Measurements from ENCODE around the gene CIC. TPM values are rescaled to one million over a fixed set of nuclear protein-coding genes. Genes with fewer than 3 reads are reported as not detected.

CIC gene
- polyA plus RNA-seq, 2 of the 4 experiments (the other 2 are of a cell fraction), result 7.2 to 56.4 TPM

DNA sequence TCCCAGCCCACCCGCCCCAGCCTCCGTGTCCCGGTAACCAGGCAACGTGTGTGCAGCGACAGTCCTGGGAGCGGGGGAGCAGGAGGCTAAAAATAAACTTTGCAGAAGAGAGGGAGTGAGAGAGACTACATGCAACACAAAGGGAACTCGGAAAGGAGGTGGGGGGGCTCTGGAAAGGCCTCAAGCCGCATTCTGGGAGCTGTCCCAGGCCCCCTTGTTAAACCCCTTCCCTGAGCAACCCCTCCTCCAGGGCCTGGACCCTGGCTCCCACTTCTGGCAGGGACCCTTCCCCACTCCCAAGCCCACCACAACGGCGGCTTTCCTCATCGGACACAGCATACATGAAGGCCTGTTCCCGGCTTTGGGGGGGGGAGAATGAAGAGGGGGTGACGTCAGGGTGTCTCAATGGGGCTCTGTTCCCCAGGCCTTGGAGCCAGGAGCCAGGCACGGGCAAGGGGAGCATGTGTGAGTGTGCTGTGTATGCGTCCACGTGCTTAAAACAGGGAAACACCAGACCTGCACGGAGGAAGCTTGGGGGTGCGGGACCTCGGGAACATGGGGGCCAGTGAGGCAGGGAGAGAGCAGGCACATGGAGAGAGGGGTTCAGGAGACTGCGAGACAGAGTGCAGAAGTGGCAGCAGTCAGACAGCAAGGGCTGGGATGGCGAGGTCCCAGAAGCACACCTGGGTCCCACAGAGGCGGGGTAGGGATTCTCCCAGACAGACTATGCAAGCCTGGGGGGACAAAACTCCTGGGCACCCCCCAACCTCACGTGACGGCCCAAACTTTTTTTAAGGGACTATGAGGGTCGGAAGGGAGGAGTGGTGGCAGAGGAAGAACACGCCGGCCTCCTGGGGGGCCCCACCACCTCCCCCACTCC is 16.4 kb upstream of the CIC start:
- DNase-seq (ENCODE audit: low read depth in 1 of 2, low spot score in 1 of 2) (peak; percentile 52 to 59), FAIRE-seq (peak; percentile 46), ATAC-seq (0 out of 6 replicates have a peak, but pooled peaks of 1 of the 2 experiments have one; percentile 0)
- Histone ChIP-seq H3K4me3 (peak overlapping the region; percentile 94), H3K27ac (peak overlapping the region; percentile 94 to 96), H3K9me3 (no peaks in the 10 kb centered on the region), H3K4me1 (peaks cover 60% of the 10 kb centered on the region), H3K4me2 (peak overlapping the region; percentile 92)
- CTCF ChIA-PET, result interaction anchor here (0.9 to 21.7 kb wide), 9 partner anchors 8 to 144 kb away, joined by 3 to 616 read pairs (median 4); partner anchors contain the start of genes CIC, PAFAH1B3, POU2F2 and PRR19
- POLR2A ChIA-PET, result interaction anchor here (3.4 kb wide), 1 partner anchor 10 kb away, joined by 28 read pairs; the partner anchor contains the start of gene GSK3A
- 14% methylated on average over 26 of the region's 27 CpGs for WGBS (ENCODE audit: missing lambda C conversion rate)
- TF ChIP-seq HOXA7 (CRISPR knock-in tag; IDR thresholded peaks at IDR 0.05) (no peak), CBX2 (IDR thresholded peaks at IDR 0.05; ENCODE audit: borderline replicate concordance, low read depth) (no peak), SREBF2 (IDR thresholded peaks at IDR 0.05) (no peak), CBX8 (IDR thresholded peaks at IDR 0.05) (no peak), KDM1A (IDR thresholded peaks at IDR 0.05; ENCODE audit: low read depth) (no peak), BHLHE40 (IDR thresholded peaks at IDR 0.05; ENCODE audit: low read depth, low read length) (0 out of 2 replicates have a peak, but pooled peaks have one; percentile 46), POLR2AphosphoS2 (conservative IDR thresholded peaks at IDR 0.05; ENCODE audit: low read length) (peak; percentile 75; the same call in 1 of the 2 replicates), SMC3 (IDR thresholded peaks at IDR 0.05) (no peak), EHF (CRISPR knock-in tag; IDR thresholded peaks at IDR 0.05) (no peak), ZFP36 (IDR thresholded peaks at IDR 0.05; ENCODE audit: borderline replicate concordance, partially characterized antibody) (no peak), NR3C1 (IDR thresholded peaks at IDR 0.05) (no peak), ZNF302 (CRISPR knock-in tag; IDR thresholded peaks at IDR 0.05) (no peak), TFCP2L1 (CRISPR knock-in tag; IDR thresholded peaks at IDR 0.05) (no peak), RAD21 (conservative IDR thresholded peaks at IDR 0.05 in 1 of 2, IDR thresholded peaks at IDR 0.05 in 1 of 2) (no peak), NFE2L2 (conservative IDR thresholded peaks at IDR 0.05; ENCODE audit: low read length) (no peak), RNF2 (IDR thresholded peaks at IDR 0.05; ENCODE audit: borderline replicate concordance, low read depth) (no peak), HDAC2 (IDR thresholded peaks at IDR 0.05) (no peak), PHF8 (IDR thresholded peaks at IDR 0.05; ENCODE audit: borderline replicate concordance, low read depth) (no peak), ESRRA (IDR thresholded peaks at IDR 0.05; ENCODE audit: borderline replicate concordance, low read length) (no peak), MAZ (IDR thresholded peaks at IDR 0.05; ENCODE audit: borderline replicate concordance, low read depth, low read length) (no peak), GATA3 (IDR thresholded peaks at IDR 0.05; ENCODE audit: borderline replicate concordance) (no peak), HOXB5 (CRISPR knock-in tag; IDR thresholded peaks at IDR 0.05) (no peak), TP53 (CRISPR knock-in tag; IDR thresholded peaks at IDR 0.05) (0 out of 2 replicates have a peak, but pooled peaks have one; percentile 10), RFX5 (IDR thresholded peaks at IDR 0.05) (no peak), HOXB13 (CRISPR knock-in tag; IDR thresholded peaks at IDR 0.05; ENCODE audit: low read depth) (no peak)
- TF ChIP-seq, protein P1, sequence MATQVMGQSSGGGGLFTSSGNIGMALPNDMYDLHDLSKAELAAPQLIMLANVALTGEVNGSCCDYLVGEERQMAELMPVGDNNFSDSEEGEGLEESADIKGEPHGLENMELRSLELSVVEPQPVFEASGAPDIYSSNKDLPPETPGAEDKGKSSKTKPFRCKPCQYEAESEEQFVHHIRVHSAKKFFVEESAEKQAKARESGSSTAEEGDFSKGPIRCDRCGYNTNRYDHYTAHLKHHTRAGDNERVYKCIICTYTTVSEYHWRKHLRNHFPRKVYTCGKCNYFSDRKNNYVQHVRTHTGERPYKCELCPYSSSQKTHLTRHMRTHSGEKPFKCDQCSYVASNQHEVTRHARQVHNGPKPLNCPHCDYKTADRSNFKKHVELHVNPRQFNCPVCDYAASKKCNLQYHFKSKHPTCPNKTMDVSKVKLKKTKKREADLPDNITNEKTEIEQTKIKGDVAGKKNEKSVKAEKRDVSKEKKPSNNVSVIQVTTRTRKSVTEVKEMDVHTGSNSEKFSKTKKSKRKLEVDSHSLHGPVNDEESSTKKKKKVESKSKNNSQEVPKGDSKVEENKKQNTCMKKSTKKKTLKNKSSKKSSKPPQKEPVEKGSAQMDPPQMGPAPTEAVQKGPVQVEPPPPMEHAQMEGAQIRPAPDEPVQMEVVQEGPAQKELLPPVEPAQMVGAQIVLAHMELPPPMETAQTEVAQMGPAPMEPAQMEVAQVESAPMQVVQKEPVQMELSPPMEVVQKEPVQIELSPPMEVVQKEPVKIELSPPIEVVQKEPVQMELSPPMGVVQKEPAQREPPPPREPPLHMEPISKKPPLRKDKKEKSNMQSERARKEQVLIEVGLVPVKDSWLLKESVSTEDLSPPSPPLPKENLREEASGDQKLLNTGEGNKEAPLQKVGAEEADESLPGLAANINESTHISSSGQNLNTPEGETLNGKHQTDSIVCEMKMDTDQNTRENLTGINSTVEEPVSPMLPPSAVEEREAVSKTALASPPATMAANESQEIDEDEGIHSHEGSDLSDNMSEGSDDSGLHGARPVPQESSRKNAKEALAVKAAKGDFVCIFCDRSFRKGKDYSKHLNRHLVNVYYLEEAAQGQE (IDR thresholded peaks at IDR 0.05), result no peak
- TF ChIP-seq, protein P2, sequence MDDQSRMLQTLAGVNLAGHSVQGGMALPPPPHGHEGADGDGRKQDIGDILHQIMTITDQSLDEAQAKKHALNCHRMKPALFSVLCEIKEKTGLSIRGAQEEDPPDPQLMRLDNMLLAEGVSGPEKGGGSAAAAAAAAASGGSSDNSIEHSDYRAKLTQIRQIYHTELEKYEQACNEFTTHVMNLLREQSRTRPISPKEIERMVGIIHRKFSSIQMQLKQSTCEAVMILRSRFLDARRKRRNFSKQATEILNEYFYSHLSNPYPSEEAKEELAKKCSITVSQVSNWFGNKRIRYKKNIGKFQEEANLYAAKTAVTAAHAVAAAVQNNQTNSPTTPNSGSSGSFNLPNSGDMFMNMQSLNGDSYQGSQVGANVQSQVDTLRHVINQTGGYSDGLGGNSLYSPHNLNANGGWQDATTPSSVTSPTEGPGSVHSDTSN (IDR thresholded peaks at IDR 0.05), result no peak
- TF ChIP-seq, protein P3, sequence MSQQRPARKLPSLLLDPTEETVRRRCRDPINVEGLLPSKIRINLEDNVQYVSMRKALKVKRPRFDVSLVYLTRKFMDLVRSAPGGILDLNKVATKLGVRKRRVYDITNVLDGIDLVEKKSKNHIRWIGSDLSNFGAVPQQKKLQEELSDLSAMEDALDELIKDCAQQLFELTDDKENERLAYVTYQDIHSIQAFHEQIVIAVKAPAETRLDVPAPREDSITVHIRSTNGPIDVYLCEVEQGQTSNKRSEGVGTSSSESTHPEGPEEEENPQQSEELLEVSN (IDR thresholded peaks at IDR 0.05; ENCODE audit: borderline replicate concordance, low read depth), result no peak; the same call in 1 of the 2 replicates
- TF ChIP-seq, protein P4, sequence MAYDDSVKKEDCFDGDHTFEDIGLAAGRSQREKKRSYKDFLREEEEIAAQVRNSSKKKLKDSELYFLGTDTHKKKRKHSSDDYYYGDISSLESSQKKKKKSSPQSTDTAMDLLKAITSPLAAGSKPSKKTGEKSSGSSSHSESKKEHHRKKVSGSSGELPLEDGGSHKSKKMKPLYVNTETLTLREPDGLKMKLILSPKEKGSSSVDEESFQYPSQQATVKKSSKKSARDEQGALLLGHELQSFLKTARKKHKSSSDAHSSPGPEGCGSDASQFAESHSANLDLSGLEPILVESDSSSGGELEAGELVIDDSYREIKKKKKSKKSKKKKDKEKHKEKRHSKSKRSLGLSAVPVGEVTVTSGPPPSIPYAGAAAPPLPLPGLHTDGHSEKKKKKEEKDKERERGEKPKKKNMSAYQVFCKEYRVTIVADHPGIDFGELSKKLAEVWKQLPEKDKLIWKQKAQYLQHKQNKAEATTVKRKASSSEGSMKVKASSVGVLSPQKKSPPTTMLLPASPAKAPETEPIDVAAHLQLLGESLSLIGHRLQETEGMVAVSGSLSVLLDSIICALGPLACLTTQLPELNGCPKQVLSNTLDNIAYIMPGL (CRISPR knock-in tag; IDR thresholded peaks at IDR 0.05; ENCODE audit: borderline replicate concordance), result no peak
- TF ChIP-seq, protein P5, sequence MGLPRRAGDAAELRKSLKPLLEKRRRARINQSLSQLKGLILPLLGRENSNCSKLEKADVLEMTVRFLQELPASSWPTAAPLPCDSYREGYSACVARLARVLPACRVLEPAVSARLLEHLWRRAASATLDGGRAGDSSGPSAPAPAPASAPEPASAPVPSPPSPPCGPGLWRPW (IDR thresholded peaks at IDR 0.05), result no peak
- TF ChIP-seq, protein P6, sequence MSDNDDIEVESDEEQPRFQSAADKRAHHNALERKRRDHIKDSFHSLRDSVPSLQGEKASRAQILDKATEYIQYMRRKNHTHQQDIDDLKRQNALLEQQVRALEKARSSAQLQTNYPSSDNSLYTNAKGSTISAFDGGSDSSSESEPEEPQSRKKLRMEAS (IDR thresholded peaks at IDR 0.05), result peak; percentile 88
- TF ChIP-seq, protein P7, sequence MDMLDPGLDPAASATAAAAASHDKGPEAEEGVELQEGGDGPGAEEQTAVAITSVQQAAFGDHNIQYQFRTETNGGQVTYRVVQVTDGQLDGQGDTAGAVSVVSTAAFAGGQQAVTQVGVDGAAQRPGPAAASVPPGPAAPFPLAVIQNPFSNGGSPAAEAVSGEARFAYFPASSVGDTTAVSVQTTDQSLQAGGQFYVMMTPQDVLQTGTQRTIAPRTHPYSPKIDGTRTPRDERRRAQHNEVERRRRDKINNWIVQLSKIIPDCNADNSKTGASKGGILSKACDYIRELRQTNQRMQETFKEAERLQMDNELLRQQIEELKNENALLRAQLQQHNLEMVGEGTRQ (IDR thresholded peaks at IDR 0.05), result 0 out of 2 replicates have a peak, but pooled peaks have one; percentile 6

Data from A549 (cell line).